HG03025 (cell line): Measurements from ENCODE around the gene GPR62.
"Not testable (repeated sequence)": the region's sequence is repeated elsewhere in the genome, so short reads cannot be mapped to it uniquely, and the experiment has no call there.

ENCODE experiments used
- ATAC-seq: cut with Tn5 transposase; IDR thresholded peaks from one replicate; pipeline ENCODE4 v1.9.1; 2021; ENCODE audit warnings: mild to moderate bottlenecking, moderate library complexity; ENCODE audit not compliant: unreplicated experiment, low FRiP score

The GPR62 gene, protein sequence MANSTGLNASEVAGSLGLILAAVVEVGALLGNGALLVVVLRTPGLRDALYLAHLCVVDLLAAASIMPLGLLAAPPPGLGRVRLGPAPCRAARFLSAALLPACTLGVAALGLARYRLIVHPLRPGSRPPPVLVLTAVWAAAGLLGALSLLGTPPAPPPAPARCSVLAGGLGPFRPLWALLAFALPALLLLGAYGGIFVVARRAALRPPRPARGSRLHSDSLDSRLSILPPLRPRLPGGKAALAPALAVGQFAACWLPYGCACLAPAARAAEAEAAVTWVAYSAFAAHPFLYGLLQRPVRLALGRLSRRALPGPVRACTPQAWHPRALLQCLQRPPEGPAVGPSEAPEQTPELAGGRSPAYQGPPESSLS

DNA sequence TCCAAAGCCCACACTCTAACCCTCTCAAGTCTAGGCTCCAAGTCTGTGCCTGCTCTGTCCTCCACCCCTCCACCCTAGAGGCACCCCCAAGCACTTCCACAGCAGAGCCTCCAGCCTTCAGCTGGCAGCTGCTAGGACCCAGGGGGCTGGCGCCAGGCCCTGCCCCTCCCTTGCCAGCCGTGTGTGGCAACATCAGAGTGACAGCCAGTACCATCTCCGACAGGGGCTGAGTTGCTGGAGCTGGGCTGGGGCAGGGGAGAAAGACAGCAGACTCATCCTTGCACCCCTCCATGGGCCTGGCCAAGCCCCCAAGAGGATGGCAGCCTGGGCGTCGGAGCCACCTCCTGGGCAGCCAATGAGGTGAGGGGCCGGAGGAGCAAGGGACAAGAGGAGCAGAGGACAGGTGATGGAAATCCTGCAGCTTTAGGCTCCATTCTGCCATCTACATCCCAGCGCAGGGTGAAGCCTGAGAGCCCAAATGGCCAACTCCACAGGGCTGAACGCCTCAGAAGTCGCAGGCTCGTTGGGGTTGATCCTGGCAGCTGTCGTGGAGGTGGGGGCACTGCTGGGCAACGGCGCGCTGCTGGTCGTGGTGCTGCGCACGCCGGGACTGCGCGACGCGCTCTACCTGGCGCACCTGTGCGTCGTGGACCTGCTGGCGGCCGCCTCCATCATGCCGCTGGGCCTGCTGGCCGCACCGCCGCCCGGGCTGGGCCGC is at the start of gene GPR62:
Gene GPR62, plus strand, starts transcription at position 207 of the 718 bp plus-strand sequence. Its CDS starts 272 bp downstream, at position 479.
- no peak for ATAC-seq

GRCh38 chr3:51908026-51908425 is 47.2 kb upstream of the GPR62 start:
- ATAC-seq = no peak

- ATAC-seq = no peak
Measured at GRCh38 chr3:51916418-51916817, 38.8 kb upstream of the GPR62 start.

- ATAC-seq = no peak
Measured at GRCh38 chr3:51921081-51921578, 34.1 kb upstream of the GPR62 start.

GRCh38 chr3:51927061-51927977 is 27.9 kb upstream of the GPR62 start:
- no peak for ATAC-seq

- ATAC-seq = no peak
Measured at GRCh38 chr3:51928438-51928837, 26.7 kb upstream of the GPR62 start.

GRCh38 chr3:51928981-51929380 is 26.2 kb upstream of the GPR62 start:
- not testable (repeated sequence) for ATAC-seq

- ATAC-seq = no peak
Measured at GRCh38 chr3:51929420-51930003, 25.7 kb upstream of the GPR62 start.

DNA sequence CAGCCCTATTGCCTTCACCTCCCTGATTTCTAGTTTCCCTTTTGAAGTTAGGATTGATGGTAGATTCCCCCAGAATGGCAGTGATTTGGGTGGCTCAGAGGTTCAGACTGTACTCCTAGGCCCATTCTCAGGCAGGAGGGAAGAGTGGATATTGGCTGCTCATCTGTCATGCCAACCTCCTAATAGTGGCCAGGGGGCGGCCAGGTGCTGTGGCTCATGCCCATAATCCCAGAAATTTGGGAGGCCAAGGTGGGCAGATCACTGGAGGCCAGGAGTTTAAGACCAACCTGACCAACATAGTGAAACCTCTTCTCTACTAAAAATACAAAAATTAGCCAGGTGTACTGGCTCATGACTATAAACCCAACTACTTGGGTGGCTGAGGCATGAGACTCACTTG is 24.7 kb upstream of the GPR62 start:
- no peak for ATAC-seq

GRCh38 chr3:51931756-51932155 is 23.4 kb upstream of the GPR62 start:
- ATAC-seq = no peak

- ATAC-seq = no peak
Measured at GRCh38 chr3:51932471-51933370, 22.5 kb upstream of the GPR62 start.

GRCh38 chr3:51933471-51934138 is 21.6 kb upstream of the GPR62 start:
- ATAC-seq = no peak

DNA sequence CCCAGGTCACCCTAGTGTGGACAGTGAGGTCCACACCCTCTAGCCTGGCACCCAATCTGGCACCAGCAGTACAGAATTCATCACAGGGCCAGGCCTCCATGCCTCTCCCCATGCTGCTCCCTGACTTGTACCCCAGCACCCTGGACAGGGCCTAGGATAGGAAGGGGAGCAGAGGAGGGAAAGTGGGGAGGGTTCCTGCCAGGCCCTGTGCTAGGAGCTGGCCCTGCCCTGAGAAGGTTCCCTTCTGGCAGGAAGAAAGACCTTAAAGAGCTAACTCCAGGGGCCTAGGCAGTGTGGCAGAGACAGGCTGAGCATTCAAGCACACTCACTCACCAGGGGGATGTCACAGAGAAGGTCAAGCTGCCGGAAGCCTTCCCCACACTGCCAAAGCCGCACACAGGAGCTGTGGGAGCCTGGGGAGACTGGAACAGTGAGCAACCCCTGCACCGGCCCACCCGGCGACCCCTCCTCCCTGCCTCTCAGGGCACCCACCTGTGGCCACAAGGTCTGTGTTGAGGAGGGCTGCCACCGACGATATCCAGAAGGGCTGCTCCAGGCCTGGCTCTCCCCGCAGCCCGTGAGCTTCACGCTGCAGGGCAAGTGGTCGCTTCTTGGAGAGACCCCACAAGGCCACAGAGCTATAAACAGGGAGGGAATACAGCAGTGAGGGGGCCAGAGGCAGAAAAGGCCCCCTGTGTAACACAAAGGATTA is 20.9 kb upstream of the GPR62 start:
- ATAC-seq = no peak

GRCh38 chr3:51934991-51935885 is 19.9 kb upstream of the GPR62 start:
- ATAC-seq = no peak

- no peak for ATAC-seq
Measured at GRCh38 chr3:51935886-51936755, 19.1 kb upstream of the GPR62 start.

- ATAC-seq = no peak
Measured at GRCh38 chr3:51937014-51937413, 18.2 kb upstream of the GPR62 start.
